Stimulated activated CD4-positive, alpha-beta T cell treated with anti-CD3 and anti-CD28 coated beads, Interleukin-4, amount 100 ng/mL, for 24 hours (primary cell): ENCODE results near the gene BORCS5.
"Not testable (repeated sequence)": the region's sequence is repeated elsewhere in the genome, so short reads cannot be mapped to it uniquely, and the experiment has no call there.

Source experiments
- DNase-seq: peaks from one replicate; pipeline ENCODE4 v3.0.0-alpha.2; 2020

The BORCS5 gene

DNA sequence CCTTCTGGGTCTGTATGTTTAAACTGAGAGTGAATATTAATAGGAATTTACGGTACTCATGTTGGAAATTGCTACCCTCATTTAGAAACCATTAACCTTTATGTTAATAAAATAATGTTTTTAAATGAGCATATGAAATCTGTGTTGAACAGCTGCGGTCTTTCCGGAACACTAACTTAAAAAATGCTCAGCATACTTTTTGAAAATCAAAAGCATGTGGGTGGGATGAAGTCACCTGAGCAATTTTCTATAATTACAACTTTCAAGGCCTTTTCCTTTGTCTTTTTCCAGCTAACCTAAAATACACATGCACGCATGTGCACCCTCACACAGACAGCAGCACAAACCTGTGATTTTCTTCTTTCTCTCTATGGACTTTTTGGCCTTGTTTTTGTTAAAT lies 39.8 kb downstream of the BORCS5 start:
- DNase-seq = no peak

DNA sequence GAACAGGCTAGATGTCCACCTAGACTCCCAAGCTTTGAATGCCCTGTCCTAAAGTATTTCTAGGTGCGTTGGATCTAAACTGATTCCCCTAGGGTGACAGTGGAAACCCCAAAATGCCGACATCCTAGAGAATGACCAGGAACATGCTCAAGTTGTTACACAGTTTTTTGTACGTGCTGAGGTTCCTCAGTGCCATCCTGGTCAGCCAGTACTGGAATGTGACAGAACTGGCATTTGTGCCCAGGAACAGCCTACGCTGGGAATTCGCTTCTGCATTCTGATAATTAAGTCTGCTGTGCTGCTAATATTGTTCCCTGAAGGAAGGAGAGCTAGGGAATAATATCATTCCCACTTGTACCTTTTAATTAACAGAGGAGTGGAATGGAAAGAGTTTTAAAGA lies 40.3 kb downstream of the BORCS5 start:
- DNase-seq = no peak

- DNase-seq = no peak
Observed at GRCh38 chr12:12398026-12398859, 41.4 kb downstream of the BORCS5 start.

GRCh38 chr12:12399161-12399560 lies 42.3 kb downstream of the BORCS5 start:
- DNase-seq = no peak

GRCh38 chr12:12399776-12400305 lies 43.0 kb downstream of the BORCS5 start:
- no peak for DNase-seq

DNA sequence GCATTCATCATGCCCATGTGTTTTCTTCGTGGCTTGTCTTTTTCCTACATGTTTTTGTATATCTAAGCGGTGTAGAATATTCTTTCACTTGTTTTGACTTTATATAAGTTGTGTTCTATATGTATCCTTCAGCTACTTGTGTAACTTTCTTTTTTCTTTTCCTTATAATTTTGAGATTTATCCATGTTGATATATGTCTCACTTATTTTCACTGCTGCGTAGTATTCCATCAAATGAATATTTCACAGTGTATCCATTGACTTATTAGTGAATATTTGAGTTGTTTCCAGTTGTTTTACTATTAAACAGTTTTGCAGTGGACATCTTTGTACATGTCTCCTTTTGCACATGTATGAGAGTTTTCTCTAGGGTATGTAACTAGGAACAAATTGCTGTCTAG lies 43.9 kb downstream of the BORCS5 start:
- no peak for DNase-seq

- DNase-seq = no peak
Observed at GRCh38 chr12:12403264-12404248, 46.7 kb downstream of the BORCS5 start.

DNA sequence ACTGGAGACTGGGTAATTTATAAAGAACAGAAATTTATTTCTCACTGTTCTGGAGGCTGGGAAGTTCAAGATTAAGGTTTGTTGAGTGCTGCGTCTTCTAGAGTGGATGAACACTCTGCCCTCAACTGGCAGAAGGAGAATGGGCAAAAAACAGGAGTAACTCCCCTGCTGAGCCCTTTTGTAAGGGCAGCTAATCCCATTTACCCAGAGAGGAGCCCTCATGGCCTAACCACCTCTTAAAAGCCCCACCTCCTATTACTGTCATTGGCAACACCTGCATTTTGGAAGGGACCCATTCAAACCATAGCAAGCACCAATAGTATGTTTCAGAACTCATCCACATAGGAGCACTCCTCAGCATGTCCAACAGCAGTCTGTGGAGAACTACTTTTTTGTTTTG lies 47.4 kb downstream of the BORCS5 start:
- DNase-seq = no peak

DNA sequence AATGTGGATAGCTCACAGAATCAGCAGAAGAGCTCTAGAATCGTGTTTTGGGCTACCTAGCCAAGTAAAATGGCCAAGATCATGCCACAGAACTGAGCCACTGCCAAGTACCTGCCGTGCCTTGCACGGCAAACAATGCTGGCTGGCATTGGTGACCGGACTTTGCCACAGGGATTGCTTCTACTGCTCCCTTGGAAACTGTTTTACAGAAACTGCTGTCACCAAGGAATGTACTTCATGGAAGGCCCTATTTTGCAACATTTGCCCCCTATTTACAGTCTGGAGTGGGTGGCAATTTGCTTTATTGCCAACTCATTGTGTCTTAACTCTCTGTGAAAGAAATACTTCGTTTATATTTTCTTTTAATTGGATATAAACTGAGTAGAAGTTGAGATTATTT lies 49.0 kb downstream of the BORCS5 start:
- no peak for DNase-seq

- DNase-seq = no peak
Observed at GRCh38 chr12:12406762-12407161, 49.9 kb downstream of the BORCS5 start.

DNA sequence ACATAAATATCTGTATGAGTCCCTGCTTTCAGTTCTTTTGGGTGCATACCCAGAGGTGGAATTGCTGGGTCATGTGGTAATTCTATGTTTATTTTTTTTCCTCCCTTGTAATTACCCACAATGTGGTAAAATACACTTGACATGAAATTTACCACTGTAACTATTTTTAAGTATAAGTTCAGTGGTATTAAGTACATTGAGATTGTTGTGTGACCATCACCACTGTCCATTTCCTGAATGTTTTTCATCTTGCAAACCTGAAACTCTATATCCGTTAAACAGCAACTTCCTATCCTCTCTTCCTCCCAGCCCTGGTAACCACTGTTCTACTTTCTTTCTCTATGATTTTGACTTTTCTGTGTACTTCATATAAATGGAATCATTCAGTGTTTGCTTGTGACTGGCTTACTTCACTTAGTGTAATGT lies 51.4 kb downstream of the BORCS5 start:
- no peak for DNase-seq

GRCh38 chr12:12409337-12409736 lies 52.5 kb downstream of the BORCS5 start:
- not testable (repeated sequence) for DNase-seq

DNA sequence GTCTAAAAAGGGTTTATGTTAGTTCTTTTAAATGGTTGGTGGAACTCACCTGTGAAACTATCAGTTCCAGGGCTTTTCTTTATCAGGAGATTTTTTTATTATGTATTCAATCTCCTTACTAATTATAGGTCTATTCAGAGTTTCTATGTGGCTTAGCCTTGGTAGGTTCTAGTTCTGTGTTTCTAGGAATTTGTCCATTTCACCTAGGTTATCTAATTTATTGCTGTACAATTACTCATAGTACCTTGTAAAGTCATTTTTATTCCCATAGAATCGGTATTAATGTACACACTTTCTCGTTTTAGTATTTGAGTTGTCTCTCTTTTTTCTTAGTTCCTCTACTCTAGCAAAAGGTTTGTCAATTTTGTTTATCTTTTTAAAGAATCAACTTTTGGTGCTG lies 59.0 kb downstream of the BORCS5 start:
- no peak for DNase-seq

- not testable (repeated sequence) for DNase-seq
Observed at GRCh38 chr12:12419165-12419564, 62.3 kb downstream of the BORCS5 start.

DNA sequence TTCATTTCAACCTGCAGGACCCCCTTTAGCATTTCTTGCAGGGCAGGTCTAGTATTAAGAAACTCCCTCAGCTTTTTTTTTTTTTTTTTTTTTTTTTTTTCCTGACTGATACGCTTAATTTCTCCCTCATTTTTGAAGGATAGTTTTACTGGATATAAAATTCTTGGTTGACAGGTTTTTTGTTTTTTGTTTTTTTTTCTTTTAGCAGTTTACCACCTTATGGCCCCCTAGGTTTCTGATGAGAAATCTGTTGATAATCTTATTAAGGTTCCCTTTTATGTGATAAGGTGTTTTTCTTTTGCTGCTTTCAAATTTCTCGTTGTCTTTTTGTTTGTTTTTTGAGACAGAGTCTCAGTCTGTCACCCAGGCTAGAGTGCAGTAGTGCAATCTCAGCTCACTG lies 66.5 kb downstream of the BORCS5 start:
- DNase-seq = no peak

- DNase-seq = no peak
Observed at GRCh38 chr12:12425001-12425400, 68.1 kb downstream of the BORCS5 start.

DNA sequence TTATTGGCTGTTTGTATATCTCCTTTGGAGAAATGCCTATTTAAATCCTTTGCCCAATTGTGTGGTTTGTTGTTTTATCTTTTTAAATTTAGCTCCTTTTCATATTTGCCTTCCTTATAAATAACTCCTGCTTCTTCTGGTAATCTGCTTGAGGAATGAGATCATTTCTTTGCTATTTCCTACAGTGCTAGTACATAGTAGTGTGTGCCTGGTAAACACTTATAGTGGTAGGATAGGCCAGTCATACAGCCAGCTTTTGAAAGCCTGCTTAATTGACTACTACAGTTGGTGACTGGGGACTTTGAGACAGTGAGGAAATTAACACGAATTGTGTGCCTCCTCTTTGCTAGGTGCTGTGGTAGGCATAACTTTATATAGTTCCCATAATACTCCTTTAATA lies 68.7 kb downstream of the BORCS5 start:
- no peak for DNase-seq

- no peak for DNase-seq
Observed at GRCh38 chr12:12427568-12427967, 70.7 kb downstream of the BORCS5 start.

GRCh38 chr12:12428047-12428446 lies 71.2 kb downstream of the BORCS5 start:
- DNase-seq = no peak

DNA sequence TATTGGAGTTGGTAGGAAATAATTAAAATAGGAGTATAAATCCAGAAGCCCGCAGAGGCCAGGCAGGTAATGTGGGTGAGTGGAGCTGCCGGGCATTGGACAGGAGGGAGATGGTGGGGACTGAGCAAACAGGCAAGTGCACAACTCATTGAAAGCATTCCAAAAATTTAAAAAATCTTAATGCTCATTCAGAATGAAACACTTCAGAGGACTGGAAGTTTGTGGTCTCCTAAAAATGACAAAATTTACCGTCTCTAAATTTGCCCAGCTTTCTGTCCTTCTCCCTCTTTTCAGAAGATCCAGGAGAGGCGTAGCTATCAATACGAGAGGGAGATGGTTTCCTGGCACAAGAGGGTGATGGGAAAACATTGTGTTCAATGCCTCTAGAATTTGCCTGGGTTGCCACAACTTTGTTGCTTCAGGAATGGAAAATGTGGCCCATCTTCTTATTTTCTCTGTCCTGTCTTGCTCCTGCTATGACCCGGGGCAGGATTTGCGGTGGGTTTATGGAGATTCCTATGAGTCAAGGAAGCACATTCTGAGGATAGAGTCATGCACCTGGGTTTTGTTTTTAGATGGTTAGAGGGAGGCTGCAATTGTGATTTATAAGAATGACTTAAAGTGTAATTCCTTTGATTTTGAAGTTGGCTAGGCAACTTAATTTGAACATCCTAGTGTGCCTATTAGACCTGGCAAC lies 72.2 kb downstream of the BORCS5 start:
- no peak for DNase-seq

GRCh38 chr12:12432364-12432763 lies 75.5 kb downstream of the BORCS5 start:
- no peak for DNase-seq

GRCh38 chr12:12433203-12433731 lies 76.4 kb downstream of the BORCS5 start:
- no peak for DNase-seq
